CD4-positive, alpha-beta T cell (primary cell): ENCODE data around the gene RYR2. TPM values are rescaled to one million over a fixed set of nuclear protein-coding genes. Genes with fewer than 3 reads are reported as not detected.
"Not testable (repeated sequence)": the region's sequence is repeated elsewhere in the genome, so short reads cannot be mapped to it uniquely, and the experiment has no call there.

ENCODE experiments used
- ATAC-seq: fragments of 200-7000 bp; cut with Tn5 transposase; one replicate; pipeline ENCODE4 v1.10.0; 2022; ENCODE audit warnings: mild to moderate bottlenecking; ENCODE audit not compliant: poor library complexity
- CTCF ChIA-PET: fragments of 350-600 bp; sonication (Branson Sonifier 250); formaldehyde crosslinking; loops from one replicate; lab custom pipeline; 2021; ENCODE audit warnings: antibody characterized with exemption, inconsistent platforms; lab: Charles Lee
- POLR2A ChIA-PET: fragments of 350-600 bp; sonication (Branson Sonifier 250); formaldehyde crosslinking; loops from one replicate; lab custom pipeline; 2021; ENCODE audit warnings: antibody characterized with exemption, inconsistent platforms; lab: Charles Lee
- DNase-seq, 14 experiments: peaks; one replicate each; pipeline ENCODE4 v3.0.0-alpha.2; 2013 to 2020; ENCODE audit warnings: mixed read lengths in 2 of 14
- H3K27ac ChIP-seq, 2 donors: one replicate each; pipeline versions ENCODE4 v1.5.1 to v1.7.0; 2013; ENCODE audit warnings: low read length in 2 of 2, low read depth in 1 of 2, mild to moderate bottlenecking in 1 of 2
- H3K27me3 ChIP-seq, 2 experiments: 1 replicate in 1 of 2; 2 replicates in 1 of 2; pipeline versions ENCODE4 v1.6.1 to v1.7.0; 2013; ENCODE audit warnings: low read length in 2 of 2, control low read depth in 1 of 2, mild to moderate bottlenecking in 1 of 2, moderate library complexity in 1 of 2; ENCODE audit not compliant: insufficient read depth in 2 of 2, control insufficient read depth in 1 of 2
- H3K36me3 ChIP-seq: one replicate; pipeline ENCODE4 v1.6.1; 2013; ENCODE audit warnings: low read length, control low read depth; ENCODE audit not compliant: insufficient read depth
- H3K4me1 ChIP-seq: one replicate; pipeline ENCODE4 v1.6.1; 2013; ENCODE audit warnings: low read length, control low read depth; ENCODE audit not compliant: insufficient read depth
- H3K4me3 ChIP-seq: one replicate; pipeline ENCODE4 v1.5.1; 2013; ENCODE audit warnings: mild to moderate bottlenecking, low read length, moderate library complexity
- H3K9me3 ChIP-seq, 2 experiments: 1 replicate in 1 of 2; 2 replicates in 1 of 2; pipeline versions ENCODE4 v1.6.1 to v1.7.0; 2013; ENCODE audit warnings: low read length in 2 of 2, mild to moderate bottlenecking in 2 of 2, control low read depth in 1 of 2, moderate library complexity in 1 of 2; ENCODE audit not compliant: control insufficient read depth in 1 of 2, insufficient read depth in 1 of 2
- H3K27ac Mint-ChIP-seq: one replicate; pipeline ENCODE4 v1.8.0; 2020; ENCODE audit warnings: mixed read lengths
- H3K27me3 Mint-ChIP-seq: one replicate; pipeline ENCODE4 v1.8.0; 2021; ENCODE audit warnings: mixed read lengths
- H3K36me3 Mint-ChIP-seq: one replicate; pipeline ENCODE4 v1.8.0; 2021; ENCODE audit warnings: low read depth, mixed read lengths
- H3K4me1 Mint-ChIP-seq: one replicate; pipeline ENCODE4 v1.8.0; 2021; ENCODE audit warnings: low read depth, mixed read lengths
- H3K4me3 Mint-ChIP-seq: one replicate; pipeline ENCODE4 v1.8.0; 2020; ENCODE audit warnings: mild to moderate bottlenecking, mixed read lengths
- H3K9me3 Mint-ChIP-seq: one replicate; pipeline ENCODE4 v1.8.0; 2020; ENCODE audit warnings: mixed read lengths
- CTCF ChIP-seq: fragments of 200-600 bp; IDR thresholded peaks from one replicate; pipeline ENCODE4 v1.8.0; 2022; ENCODE audit warnings: antibody characterized with exemption, mild to moderate bottlenecking
- intact Hi-C, 2 experiments: fragments of 100-400 bp; cut with DNase I in 1 of 2; cut with micrococcal nuclease in 1 of 2; formaldehyde crosslinking; loops; one replicate each; pipeline versions ENCODE4 v1.15.1 to v1.9.0; 2023 to 2025; cut with DNase I, micrococcal nuclease
- total RNA-seq, 174 experiments: library from RNA in 2 of 174; stranded (reverse) in 2 of 174; gene quantifications; one replicate each; pipeline ENCODE4 v1.2.3 and lab custom pipeline; 2021 to 2026

The RYR2 gene
- total RNA-seq, 2 experiments from 2014 or later, result not detected

- Mint-ChIP-seq H3K36me3 (no peaks in the 10 kb centered on the region), H3K27me3 (peaks cover 4% of the 10 kb centered on the region), H3K4me1 (no peaks in the 10 kb centered on the region), H3K27ac (no peak overlapping the region), H3K9me3 (no peaks in the 10 kb centered on the region), H3K4me3 (no peak overlapping the region)
- intact Hi-C loops, result no loop called here
- H3K4me1 ChIP-seq, result no peaks in the 10 kb centered on the region
- H3K36me3 ChIP-seq, result no peaks in the 10 kb centered on the region
- H3K27me3 ChIP-seq, result no peaks in the 10 kb centered on the region
- H3K4me3 ChIP-seq, result no peak overlapping the region
- peaks cover 0 to 3% of the 10 kb centered on the region in 2 experiments for H3K9me3 ChIP-seq
- no peak for DNase-seq
- POLR2A ChIA-PET, result no interaction called here
- CTCF ChIA-PET, result interaction anchor here (0.9 kb wide), 1 partner anchor 8 kb away, joined by 3 read pairs; no protein-coding TSS in a partner anchor
- TF ChIP-seq CTCF, result no peak
- H3K27ac ChIP-seq, result no peak overlapping the region
- ATAC-seq, result no peak
These were observed 104.3 kb downstream of the RYR2 start for GRCh38 chr1:237146241-237146640.

GRCh38 chr1:237149857-237150256 lies 107.9 kb downstream of the RYR2 start:
- DNase-seq (no peak), ATAC-seq (no peak)
- H3K4me1 ChIP-seq, result no peaks in the 10 kb centered on the region
- no peak for TF ChIP-seq CTCF
- Mint-ChIP-seq H3K27me3 (peaks cover 4% of the 10 kb centered on the region), H3K4me3 (no peak overlapping the region), H3K9me3 (no peaks in the 10 kb centered on the region), H3K27ac (no peak overlapping the region), H3K36me3 (no peaks in the 10 kb centered on the region), H3K4me1 (no peaks in the 10 kb centered on the region)
- no peak overlapping the region for H3K27ac ChIP-seq
- no peaks in the 10 kb centered on the region for H3K9me3 ChIP-seq
- CTCF ChIA-PET, result no interaction called here
- H3K4me3 ChIP-seq, result no peak overlapping the region
- intact Hi-C loops, result no loop called here
- POLR2A ChIA-PET, result no interaction called here
- no peaks in the 10 kb centered on the region for H3K27me3 ChIP-seq
- H3K36me3 ChIP-seq, result no peaks in the 10 kb centered on the region

- H3K36me3 ChIP-seq, H3K9me3 ChIP-seq, POLR2A ChIA-PET, H3K27me3 ChIP-seq, H3K27me3 Mint-ChIP-seq, intact Hi-C loops, H3K4me1 ChIP-seq, DNase-seq, CTCF ChIA-PET, H3K4me3 ChIP-seq, ATAC-seq, H3K36me3 Mint-ChIP-seq, H3K27ac ChIP-seq, H3K27ac Mint-ChIP-seq, H3K4me3 Mint-ChIP-seq, H3K4me1 Mint-ChIP-seq, H3K9me3 Mint-ChIP-seq: not testable (repeated sequence)
These were observed 110.0 kb downstream of the RYR2 start for GRCh38 chr1:237151979-237152378.
